Mammary epithelial cell (primary cell): ENCODE data around the gene CST9L.

Experiments
- CTCF ChIP-seq, 2 donors: IDR thresholded peaks in 1 of 2; conservative IDR thresholded peaks in 1 of 2; 2 replicates each; pipeline ENCODE4 v1.5.1; 2011 to 2012; ENCODE audit warnings: inconsistent platforms in 2 of 2, low read length in 2 of 2, mild to moderate bottlenecking in 2 of 2, control low read depth in 1 of 2, low read depth in 1 of 2; ENCODE audit not compliant: insufficient read depth in 1 of 2; ENCODE audit errors: extremely low read depth in 1 of 2
- EZH2 ChIP-seq: IDR thresholded peaks from 2 replicates; pipeline ENCODE4 v1.6.1; 2012; ENCODE audit warnings: low read length, inconsistent platforms, borderline replicate concordance

DNA sequence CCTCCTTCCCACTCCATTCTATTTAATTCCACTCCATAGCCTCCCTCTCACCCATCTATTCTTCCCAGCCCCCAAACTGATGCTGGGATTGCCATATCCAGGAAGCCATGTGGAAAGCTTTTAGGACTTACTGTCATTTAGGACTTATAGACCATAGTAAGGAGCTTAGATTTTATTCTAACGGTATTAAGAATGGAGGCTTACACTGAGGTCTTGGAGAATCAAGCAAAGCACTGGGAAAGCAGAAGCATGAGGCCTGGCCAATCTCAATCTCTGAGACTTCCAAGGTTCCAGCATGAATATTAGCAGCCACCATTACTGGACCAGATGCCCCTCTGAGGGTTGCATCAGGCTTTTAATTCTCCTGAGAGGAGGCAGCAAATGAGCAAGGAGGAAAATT lies 36.0 kb upstream of the CST9L start:
- no peak for TF ChIP-seq CTCF (conservative IDR thresholded peaks at IDR 0.05 in 1 of 2, IDR thresholded peaks at IDR 0.05 in 1 of 2; ENCODE audit: extremely low read depth in 1 of 2, insufficient read depth in 1 of 2, low read depth in 1 of 2, low read length in 2 of 2)
- TF ChIP-seq EZH2: no peak
